Gastrocnemius medialis (tissue), 4 donors: Measurements from ENCODE around the gene RNASEH1.

Experiments
- CTCF ChIP-seq, 5 experiments: fragments of 450-650 bp in 3 of 5; fragments of 200-600 bp in 2 of 5; sonication (generic) in 2 of 5; IDR thresholded peaks in 4 of 5; conservative IDR thresholded peaks in 1 of 5; 1 replicate in 4 of 5; 2 replicates in 1 of 5; pipeline ENCODE4 v1.5.1; 2016 to 2019; ENCODE audit warnings: antibody characterized with exemption in 5 of 5, mild to moderate bottlenecking in 3 of 5, moderate library complexity in 3 of 5
- POLR2A ChIP-seq, 2 donors: fragments of 450-650 bp; IDR thresholded peaks; one replicate each; pipeline ENCODE4 v1.6.1; 2017; ENCODE audit warnings: antibody characterized with exemption in 2 of 2, mild to moderate bottlenecking in 2 of 2, moderate library complexity in 2 of 2

DNA sequence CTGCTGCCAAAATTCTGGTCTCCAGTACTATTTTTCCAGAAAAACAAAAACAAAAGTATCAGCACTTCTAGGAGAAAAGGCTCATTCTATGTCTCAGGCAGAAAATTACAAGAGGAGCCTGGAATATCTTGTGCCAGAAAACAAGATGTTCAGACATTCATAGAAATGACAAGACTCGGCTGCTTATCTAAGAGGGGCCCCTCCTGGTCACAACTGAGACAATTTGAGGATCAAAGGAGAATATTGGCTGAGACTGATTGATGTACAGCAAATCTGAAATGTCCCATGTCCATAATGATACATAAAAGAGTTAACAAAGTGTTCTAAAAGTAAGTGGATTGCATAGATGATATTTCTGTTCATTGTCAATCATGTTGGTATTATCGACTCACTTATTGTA lies 14.5 kb upstream of the RNASEH1 start:
- no peak for TF ChIP-seq CTCF (IDR thresholded peaks at IDR 0.05 in 4 of 5, conservative IDR thresholded peaks at IDR 0.05 in 1 of 5)
- no peak for TF ChIP-seq POLR2A (IDR thresholded peaks at IDR 0.05)
